Esophagus muscularis mucosa (tissue), 4 donors: ENCODE data around the gene ASPSCR1.

ENCODE experiments used
- EP300 ChIP-seq: sonication (generic); formaldehyde crosslinking; IDR thresholded peaks from one replicate; pipeline ENCODE4 v1.6.1; 2017; ENCODE audit warnings: antibody characterized with exemption
- POLR2A ChIP-seq: fragments of 450-650 bp; IDR thresholded peaks from one replicate; pipeline ENCODE4 v1.6.1; 2017; ENCODE audit warnings: antibody characterized with exemption, moderate library complexity, mild to moderate bottlenecking, low read depth
- POLR2AphosphoS5 ChIP-seq, 2 donors: sonication (generic); formaldehyde crosslinking; IDR thresholded peaks; one replicate each; pipeline ENCODE4 v1.6.1; 2017; ENCODE audit warnings: antibody characterized with exemption in 2 of 2
- TF ChIP-seq, protein P1 (sequence below), 3 experiments: fragments of 200-600 bp in 2 of 3; fragments of 450-650 bp in 1 of 3; sonication (generic) in 2 of 3; IDR thresholded peaks; one replicate each; pipeline ENCODE4 v1.5.1; 2017 to 2019; ENCODE audit warnings: antibody characterized with exemption in 3 of 3, mild to moderate bottlenecking in 2 of 3, moderate library complexity in 1 of 3

- TF ChIP-seq EP300, result no peak
- no peak for TF ChIP-seq POLR2A
- TF ChIP-seq, protein P1, sequence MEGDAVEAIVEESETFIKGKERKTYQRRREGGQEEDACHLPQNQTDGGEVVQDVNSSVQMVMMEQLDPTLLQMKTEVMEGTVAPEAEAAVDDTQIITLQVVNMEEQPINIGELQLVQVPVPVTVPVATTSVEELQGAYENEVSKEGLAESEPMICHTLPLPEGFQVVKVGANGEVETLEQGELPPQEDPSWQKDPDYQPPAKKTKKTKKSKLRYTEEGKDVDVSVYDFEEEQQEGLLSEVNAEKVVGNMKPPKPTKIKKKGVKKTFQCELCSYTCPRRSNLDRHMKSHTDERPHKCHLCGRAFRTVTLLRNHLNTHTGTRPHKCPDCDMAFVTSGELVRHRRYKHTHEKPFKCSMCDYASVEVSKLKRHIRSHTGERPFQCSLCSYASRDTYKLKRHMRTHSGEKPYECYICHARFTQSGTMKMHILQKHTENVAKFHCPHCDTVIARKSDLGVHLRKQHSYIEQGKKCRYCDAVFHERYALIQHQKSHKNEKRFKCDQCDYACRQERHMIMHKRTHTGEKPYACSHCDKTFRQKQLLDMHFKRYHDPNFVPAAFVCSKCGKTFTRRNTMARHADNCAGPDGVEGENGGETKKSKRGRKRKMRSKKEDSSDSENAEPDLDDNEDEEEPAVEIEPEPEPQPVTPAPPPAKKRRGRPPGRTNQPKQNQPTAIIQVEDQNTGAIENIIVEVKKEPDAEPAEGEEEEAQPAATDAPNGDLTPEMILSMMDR (IDR thresholded peaks at IDR 0.05), result no peak
- no peak for TF ChIP-seq POLR2AphosphoS5 (IDR thresholded peaks at IDR 0.05)
These were observed 15.6 kb upstream of the ASPSCR1 start for GRCh38 chr17:81961521-81962498.
